GM12878 (cell line): ENCODE data around the gene EPHA1. TPM values are rescaled to one million over a fixed set of nuclear protein-coding genes. Genes with fewer than 3 reads are reported as not detected.

ENCODE experiments used
- ATAC-seq: fragments of 200-7000 bp; cut with Tn5 transposase; 3 replicates; pipeline ENCODE4 v1.9.1; 2020; ENCODE audit warnings: mild to moderate bottlenecking, moderate library complexity
- BruUV-seq: library from RNA; stranded (reverse); fragments of 400-500 nt; replicated peaks from 2 replicates; lab custom pipeline; 2021; lab: Mats Ljungman, UMichigan
- CTCF ChIA-PET: fragments of 300-600 bp; sonication (Branson Sonifier 250); formaldehyde crosslinking; extraction: SDS; loops from one replicate; lab custom pipeline; 2021; ENCODE audit warnings: inconsistent platforms; lab: Yijun Ruan, JAX
- POLR2A ChIA-PET: fragments of 350-600 bp; formaldehyde crosslinking; extraction: SDS; loops from one replicate; lab custom pipeline; 2021; ENCODE audit warnings: inconsistent platforms; lab: Charles Lee
- RAD21 ChIA-PET: fragments of 300-600 bp; sonication (Branson Sonifier 250); formaldehyde crosslinking; loops from one replicate; lab custom pipeline; 2023; ENCODE audit warnings: antibody characterized with exemption; ENCODE audit not compliant: unreplicated experiment; lab: Charles Lee
- SMC1A ChIA-PET: fragments of 300-600 bp; sonication (Branson Sonifier 250); formaldehyde crosslinking; loops from one replicate; lab custom pipeline; 2023; ENCODE audit not compliant: unreplicated experiment, uncharacterized antibody; lab: Charles Lee
- DNase-seq: peaks from one replicate; pipeline ENCODE4 v3.0.0-alpha.2; 2011; ENCODE audit warnings: low read depth, low spot score
- FAIRE-seq: peaks from 3 replicates; lab custom pipeline; 2011; peaks lifted over from hg19 to GRCh38; lab: Jason Lieb, UNC
- H2AFZ ChIP-seq: 2 replicates; pipeline ENCODE4 v1.6.0; 2011; ENCODE audit warnings: low read depth, low read length, control low read depth; ENCODE audit not compliant: control insufficient read depth
- H3K27ac ChIP-seq: 2 replicates; pipeline ENCODE4 v1.5.1; 2011; ENCODE audit warnings: control low read depth; ENCODE audit not compliant: control insufficient read depth, insufficient read depth
- H3K27me3 ChIP-seq, 2 experiments: replicated peaks in 1 of 2; 2 replicates each; pipeline versions ENCODE4 v1.6.0 to v1.6.1; 2011; ENCODE audit warnings: low read length in 1 of 2; ENCODE audit not compliant: control insufficient read depth in 2 of 2, insufficient read depth in 2 of 2
- H3K36me3 ChIP-seq, 2 experiments: 2 replicates each; pipeline ENCODE4 v1.5.1; 2011; ENCODE audit warnings: low read length in 1 of 2; ENCODE audit not compliant: control insufficient read depth in 2 of 2, insufficient read depth in 2 of 2
- H3K4me1 ChIP-seq: 2 replicates; pipeline ENCODE4 v1.6.1; 2011; ENCODE audit warnings: mild to moderate bottlenecking, low read length, moderate library complexity, mixed read lengths; ENCODE audit not compliant: control insufficient read depth, insufficient read depth
- H3K4me2 ChIP-seq: 2 replicates; pipeline ENCODE4 v1.6.0; 2011; ENCODE audit warnings: control low read depth; ENCODE audit not compliant: control insufficient read depth, insufficient read depth
- H3K4me3 ChIP-seq: fragments of 200-600 bp; sonication (generic); 2 replicates; pipeline ENCODE4 v1.5.1; 2016
- H3K79me2 ChIP-seq: 2 replicates; pipeline ENCODE4 v1.6.0; 2011; ENCODE audit warnings: low read length; ENCODE audit not compliant: control insufficient read depth, insufficient read depth
- H3K9ac ChIP-seq: 2 replicates; pipeline ENCODE4 v1.8.0; 2011; ENCODE audit warnings: low read length, control low read depth, mixed read lengths; ENCODE audit not compliant: control insufficient read depth, insufficient read depth
- H3K9me3 ChIP-seq: replicated peaks from 3 replicates; pipeline ENCODE4 v1.5.1; 2011; ENCODE audit warnings: mild to moderate bottlenecking, low read length; ENCODE audit not compliant: control insufficient read depth, insufficient read depth
- H4K20me1 ChIP-seq: 2 replicates; pipeline ENCODE4 v1.6.0; 2011; ENCODE audit not compliant: control insufficient read depth, insufficient read depth
- BCL3 ChIP-seq: IDR thresholded peaks from 2 replicates; pipeline ENCODE4 v1.6.1; 2011; ENCODE audit warnings: borderline replicate concordance, low read depth, mild to moderate bottlenecking, moderate library complexity, low read length; ENCODE audit not compliant: insufficient read depth, poor library complexity, severe bottlenecking
- IRF4 ChIP-seq: IDR thresholded peaks from 2 replicates; pipeline ENCODE4 v1.6.1; 2011; ENCODE audit warnings: low read depth, low read length
- NFXL1 ChIP-seq: fragments of 450-650 bp; IDR thresholded peaks from 2 replicates; pipeline ENCODE4 v1.6.1; 2017; ENCODE audit warnings: antibody characterized with exemption, mild to moderate bottlenecking, borderline replicate concordance
- PAX5 ChIP-seq: IDR thresholded peaks from 2 replicates; pipeline ENCODE4 v1.6.1; 2011; ENCODE audit warnings: low read depth, low read length, borderline replicate concordance
- SIN3A ChIP-seq: IDR thresholded peaks from 2 replicates; pipeline ENCODE4 v1.6.1; 2012; ENCODE audit warnings: low read depth, low read length, improper control_type of control experiment
- SMAD1 ChIP-seq: fragments of 450-650 bp; IDR thresholded peaks from 2 replicates; pipeline ENCODE4 v1.6.1; 2018; ENCODE audit warnings: mild to moderate bottlenecking, low read depth; ENCODE audit not compliant: partially characterized antibody
- STAT3 ChIP-seq: IDR thresholded peaks from 2 replicates; pipeline ENCODE4 v1.6.1; 2011; ENCODE audit warnings: low read depth, low read length, improper control_type of control experiment
- ZBED1 ChIP-seq: IDR thresholded peaks from 2 replicates; pipeline ENCODE4 v1.6.1; 2016; ENCODE audit warnings: borderline replicate concordance
- ZNF217 ChIP-seq: fragments of 450-650 bp; IDR thresholded peaks from 2 replicates; pipeline ENCODE4 v1.6.1; 2017; ENCODE audit warnings: antibody characterized with exemption, mild to moderate bottlenecking
- ZZZ3 ChIP-seq: IDR thresholded peaks from 2 replicates; pipeline ENCODE4 v1.6.1; 2011; ENCODE audit warnings: low read depth; ENCODE audit not compliant: control insufficient read depth, insufficient read length
- whole genome bisulfite sequencing: methylation state at CpG from one replicate; pipeline ENCODE4 v1.1.6; 2016; ENCODE audit warnings: low lambda C conversion rate; ENCODE audit not compliant: insufficient replicate concordance, insufficient coverage; ENCODE audit errors: missing lambda C conversion rate; 5-methylcytosine and 5-hydroxymethylcytosine counted together
- in situ Hi-C: fragments of 300-500 bp; cut with MboI; formaldehyde crosslinking; loops from 9 replicates; pipeline ENCODE4 v1.14.3; 2018; ENCODE audit warnings: mixed read lengths
- intact Hi-C: fragments of 100-400 bp; cut with micrococcal nuclease; formaldehyde crosslinking; loops from one replicate; pipeline ENCODE4 v1.14.2; 2022; ENCODE audit not compliant: unreplicated experiment
- polyA plus RNA-seq, 11 experiments: library from polyadenylated mRNA; depleted of rRNA in 4 of 11; unstranded in 6 of 11; stranded (reverse) in 5 of 11; fragments of >200 nt; fragmentation: Nextera tagmentation in 4 of 11; fragmentation: Illumina TruSeq in 1 of 11; extraction: Ambion mirVana in 4 of 11; extraction: Trizol in 1 of 11; gene quantifications; 1 replicate in 1 of 11; 2 replicates in 10 of 11; pipeline versions ENCODE4 v1.2.1 to v1.2.3, GENCODE V29; 2011 to 2016; ENCODE audit warnings: inconsistent platforms in 2 of 11, missing spikeins in 2 of 11, low read depth in 1 of 11
- total RNA-seq, 4 experiments: library from RNA; depleted of rRNA in 3 of 4; stranded (reverse); fragments of >200 nt in 3 of 4; fragmentation: Illumina TruSeq in 1 of 4; extraction: Trizol in 1 of 4; gene quantifications; 2 replicates each; pipeline versions ENCODE4 v1.2.1 to v1.2.3, GENCODE V29; 2013 to 2021
- TF ChIP-seq, protein P1 (sequence below): IDR thresholded peaks from 2 replicates; pipeline ENCODE4 v1.6.1; 2012; ENCODE audit warnings: low read depth, low read length, improper control_type of control experiment
- TF ChIP-seq, protein P2 (sequence below): fragments of 450-650 bp; IDR thresholded peaks from 2 replicates; pipeline ENCODE4 v1.6.1; 2016; ENCODE audit warnings: mild to moderate bottlenecking, moderate library complexity, borderline replicate concordance

Gene EPHA1
- total and polyA plus RNA-seq, 10 of the 15 experiments (the other 5 are each of a cell fraction or from before 2014, with no cell fraction given): 0.11 to 0.35 (median 0.24) TPM; not detected in 6

GRCh38 chr7:143351574-143351973 lies 57.1 kb downstream of the EPHA1 start:
- POLR2A ChIA-PET: no interaction called here
- no peak for TF ChIP-seq ZZZ3
- Histone ChIP-seq H3K9ac (no peak overlapping the region), H3K27ac (no peak overlapping the region), H3K4me1 (no peaks in the 10 kb centered on the region), H2AFZ (no peak overlapping the region), H3K9me3 (no peaks in the 10 kb centered on the region), H4K20me1 (no peaks in the 10 kb centered on the region), H3K79me2 (no peaks in the 10 kb centered on the region), H3K4me3 (no peak overlapping the region), H3K27me3 (peaks cover 3 to 5% of the 10 kb centered on the region in 2 experiments; a peak in 3 of 4 replicates), H3K4me2 (no peak overlapping the region), H3K36me3 (no peaks in the 10 kb centered on the region)
- BruUV-seq: no TSS peak
- intact Hi-C loops: no loop called here
- SMC1A ChIA-PET: no interaction called here
- no peak for FAIRE-seq
- RAD21 ChIA-PET: no interaction called here
- WGBS: 52% methylated on average over 9 of the region's 9 CpGs
- no peak for ATAC-seq
- no peak for DNase-seq
- in situ Hi-C loops: no loop called here
- CTCF ChIA-PET: no interaction called here

DNA sequence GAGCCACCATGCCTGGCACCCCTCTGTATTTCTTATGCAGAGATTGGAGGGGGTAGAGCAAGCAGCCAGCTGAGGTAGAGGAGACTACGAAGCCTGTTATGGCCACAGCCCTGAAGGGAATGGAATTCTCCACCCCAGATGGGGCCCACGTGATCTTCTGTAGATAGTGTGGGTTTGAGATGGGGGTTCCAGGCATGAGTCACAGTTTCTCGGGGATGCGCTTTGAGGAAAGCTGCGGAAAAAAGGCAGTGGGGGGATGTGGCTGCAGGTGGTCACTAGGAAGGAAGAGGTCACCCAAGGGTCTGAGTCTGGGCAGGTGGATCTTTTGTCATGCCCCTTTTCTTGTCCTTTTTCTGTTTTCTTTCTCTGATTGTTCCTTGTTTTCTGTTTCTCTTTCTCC lies 57.6 kb downstream of the EPHA1 start:
- Histone ChIP-seq H4K20me1 (no peaks in the 10 kb centered on the region), H3K9me3 (no peaks in the 10 kb centered on the region), H3K4me2 (no peak overlapping the region), H3K4me3 (no peak overlapping the region), H3K27ac (no peak overlapping the region), H2AFZ (no peak overlapping the region), H3K4me1 (no peaks in the 10 kb centered on the region), H3K9ac (no peak overlapping the region), H3K27me3 (peaks cover 3% of the 10 kb centered on the region in 2 experiments; a peak in 3 of 4 replicates), H3K36me3 (no peaks in the 10 kb centered on the region), H3K79me2 (no peaks in the 10 kb centered on the region)
- intact Hi-C loops (no loop called here), in situ Hi-C loops (no loop called here)
- DNase-seq (no peak), ATAC-seq (no peak), FAIRE-seq (no peak)
- ChIA-PET CTCF (no interaction called here), RAD21 (no interaction called here), SMC1A (no interaction called here), POLR2A (no interaction called here)
- BruUV-seq: no TSS peak
- 63% methylated on average over 5 of the region's 5 CpGs for WGBS
- TF ChIP-seq BCL3 (no peak), PAX5 (no peak), IRF4 (no peak), SIN3A (no peak), SMAD1 (no peak), ZZZ3 (no peak), NFXL1 (no peak), STAT3 (no peak), ZNF217 (no peak), ZBED1 (no peak)
- TF ChIP-seq, protein P1, sequence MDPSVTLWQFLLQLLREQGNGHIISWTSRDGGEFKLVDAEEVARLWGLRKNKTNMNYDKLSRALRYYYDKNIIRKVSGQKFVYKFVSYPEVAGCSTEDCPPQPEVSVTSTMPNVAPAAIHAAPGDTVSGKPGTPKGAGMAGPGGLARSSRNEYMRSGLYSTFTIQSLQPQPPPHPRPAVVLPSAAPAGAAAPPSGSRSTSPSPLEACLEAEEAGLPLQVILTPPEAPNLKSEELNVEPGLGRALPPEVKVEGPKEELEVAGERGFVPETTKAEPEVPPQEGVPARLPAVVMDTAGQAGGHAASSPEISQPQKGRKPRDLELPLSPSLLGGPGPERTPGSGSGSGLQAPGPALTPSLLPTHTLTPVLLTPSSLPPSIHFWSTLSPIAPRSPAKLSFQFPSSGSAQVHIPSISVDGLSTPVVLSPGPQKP: no peak
- TF ChIP-seq, protein P2, sequence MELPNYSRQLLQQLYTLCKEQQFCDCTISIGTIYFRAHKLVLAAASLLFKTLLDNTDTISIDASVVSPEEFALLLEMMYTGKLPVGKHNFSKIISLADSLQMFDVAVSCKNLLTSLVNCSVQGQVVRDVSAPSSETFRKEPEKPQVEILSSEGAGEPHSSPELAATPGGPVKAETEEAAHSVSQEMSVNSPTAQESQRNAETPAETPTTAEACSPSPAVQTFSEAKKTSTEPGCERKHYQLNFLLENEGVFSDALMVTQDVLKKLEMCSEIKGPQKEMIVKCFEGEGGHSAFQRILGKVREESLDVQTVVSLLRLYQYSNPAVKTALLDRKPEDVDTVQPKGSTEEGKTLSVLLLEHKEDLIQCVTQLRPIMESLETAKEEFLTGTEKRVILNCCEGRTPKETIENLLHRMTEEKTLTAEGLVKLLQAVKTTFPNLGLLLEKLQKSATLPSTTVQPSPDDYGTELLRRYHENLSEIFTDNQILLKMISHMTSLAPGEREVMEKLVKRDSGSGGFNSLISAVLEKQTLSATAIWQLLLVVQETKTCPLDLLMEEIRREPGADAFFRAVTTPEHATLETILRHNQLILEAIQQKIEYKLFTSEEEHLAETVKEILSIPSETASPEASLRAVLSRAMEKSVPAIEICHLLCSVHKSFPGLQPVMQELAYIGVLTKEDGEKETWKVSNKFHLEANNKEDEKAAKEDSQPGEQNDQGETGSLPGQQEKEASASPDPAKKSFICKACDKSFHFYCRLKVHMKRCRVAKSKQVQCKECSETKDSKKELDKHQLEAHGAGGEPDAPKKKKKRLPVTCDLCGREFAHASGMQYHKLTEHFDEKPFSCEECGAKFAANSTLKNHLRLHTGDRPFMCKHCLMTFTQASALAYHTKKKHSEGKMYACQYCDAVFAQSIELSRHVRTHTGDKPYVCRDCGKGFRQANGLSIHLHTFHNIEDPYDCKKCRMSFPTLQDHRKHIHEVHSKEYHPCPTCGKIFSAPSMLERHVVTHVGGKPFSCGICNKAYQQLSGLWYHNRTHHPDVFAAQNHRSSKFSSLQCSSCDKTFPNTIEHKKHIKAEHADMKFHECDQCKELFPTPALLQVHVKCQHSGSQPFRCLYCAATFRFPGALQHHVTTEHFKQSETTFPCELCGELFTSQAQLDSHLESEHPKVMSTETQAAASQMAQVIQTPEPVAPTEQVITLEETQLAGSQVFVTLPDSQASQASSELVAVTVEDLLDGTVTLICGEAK: no peak
